Neural cell (in vitro differentiated cells): ENCODE results near the gene TBX18. TPM values are rescaled to one million over a fixed set of nuclear protein-coding genes. Genes with fewer than 3 reads are reported as not detected.

ENCODE experiments used
- H2AFZ ChIP-seq: fragments of 200-600, 300-800 bp; sonication (generic), shearing (Covaris generic); 2 replicates; pipeline ENCODE4 v1.6.0; 2014; ENCODE audit warnings: low read depth, mild to moderate bottlenecking, antibody characterized with exemption, low read length, moderate library complexity
- H3F3A ChIP-seq: fragments of 200-600 bp; shearing (Covaris generic); 2 replicates; pipeline ENCODE4 v1.6.1; 2016; ENCODE audit warnings: mild to moderate bottlenecking, moderate library complexity, mixed read lengths, antibody characterized with exemption, low read length; ENCODE audit not compliant: insufficient read depth, poor library complexity, severe bottlenecking
- H3K27ac ChIP-seq: fragments of 200-600, 300-800 bp; sonication (generic), shearing (Covaris generic); 2 replicates; pipeline ENCODE4 v1.5.1; 2014; ENCODE audit warnings: mild to moderate bottlenecking, low read length, moderate library complexity
- H3K27me3 ChIP-seq: fragments of 300-800, 200-600 bp; sonication (generic), shearing (Covaris generic); 2 replicates; pipeline ENCODE4 v1.6.0; 2014; ENCODE audit warnings: mild to moderate bottlenecking, low read depth, low read length, moderate library complexity; ENCODE audit not compliant: insufficient read depth
- H3K36me3 ChIP-seq: fragments of 300-800, 200-600 bp; sonication (generic), shearing (Covaris generic); 2 replicates; pipeline ENCODE4 v1.5.1; 2014; ENCODE audit warnings: mild to moderate bottlenecking, antibody characterized with exemption, low read length, moderate library complexity; ENCODE audit not compliant: insufficient read depth
- H3K4me2 ChIP-seq: fragments of 300-800, 200-600 bp; sonication (generic), shearing (Covaris generic); 2 replicates; pipeline ENCODE4 v1.6.0; 2014; ENCODE audit warnings: mild to moderate bottlenecking, low read length
- H3K4me3 ChIP-seq: fragments of 300-800, 200-600 bp; sonication (generic), shearing (Covaris generic); 2 replicates; pipeline ENCODE4 v1.5.1; 2014; ENCODE audit warnings: mild to moderate bottlenecking, low read length, moderate library complexity
- H3K79me2 ChIP-seq: fragments of 200-600 bp; shearing (Covaris generic); replicated peaks from 2 replicates; pipeline ENCODE4 v1.6.0; 2014; ENCODE audit warnings: mild to moderate bottlenecking, low read length, moderate library complexity; ENCODE audit not compliant: insufficient read depth
- H3K9ac ChIP-seq: fragments of 300-800, 200-600 bp; sonication (generic), shearing (Covaris generic); 2 replicates; pipeline ENCODE4 v1.6.1; 2016; ENCODE audit warnings: mild to moderate bottlenecking, low read length, mixed read lengths
- H3K9me2 ChIP-seq: fragments of 200-600 bp; shearing (Covaris generic); 2 replicates; pipeline ENCODE4 v1.6.1; 2016; ENCODE audit warnings: mild to moderate bottlenecking, low read length, mixed read lengths; ENCODE audit not compliant: insufficient read depth
- H3K9me3 ChIP-seq: fragments of 200-600, 300-800 bp; sonication (generic), shearing (Covaris generic); 2 replicates; pipeline ENCODE4 v1.6.1; 2016; ENCODE audit warnings: mild to moderate bottlenecking, mixed run types, low read length, moderate library complexity, mixed read lengths
- H4K20me1 ChIP-seq: fragments of 200-600 bp; shearing (Covaris generic); 2 replicates; pipeline ENCODE4 v1.6.1; 2016; ENCODE audit warnings: mild to moderate bottlenecking, mixed run types; ENCODE audit not compliant: insufficient read depth
- EP300 ChIP-seq: fragments of 450-650 bp; conservative IDR thresholded peaks from 2 replicates; pipeline ENCODE4 v1.6.1; 2014; ENCODE audit warnings: antibody characterized with exemption, mild to moderate bottlenecking, moderate library complexity; ENCODE audit not compliant: poor library complexity, severe bottlenecking
- EZH2 ChIP-seq: fragments of 200-600, 300-800 bp; shearing (Covaris generic), sonication (generic); IDR thresholded peaks from 2 replicates; pipeline ENCODE4 v1.6.1; 2014; ENCODE audit warnings: antibody characterized with exemption, low read length, borderline replicate concordance, mild to moderate bottlenecking; ENCODE audit not compliant: insufficient read depth, poor library complexity, severe bottlenecking
- POLR2AphosphoS5 ChIP-seq: IDR thresholded peaks from 2 replicates; pipeline ENCODE4 v1.6.1; 2012
- RAD21 ChIP-seq: fragments of 450-650 bp; conservative IDR thresholded peaks from 2 replicates; pipeline ENCODE4 v1.6.1; 2014; ENCODE audit warnings: antibody characterized with exemption, mild to moderate bottlenecking, moderate library complexity
- REST ChIP-seq: IDR thresholded peaks from 2 replicates; pipeline ENCODE4 v1.6.1; 2012; ENCODE audit warnings: borderline replicate concordance
- SMC3 ChIP-seq: fragments of 450-650 bp; conservative IDR thresholded peaks from 2 replicates; pipeline ENCODE4 v1.6.1; 2014; ENCODE audit warnings: antibody characterized with exemption, mild to moderate bottlenecking, moderate library complexity; ENCODE audit not compliant: poor library complexity
- TAF1 ChIP-seq: IDR thresholded peaks from 2 replicates; pipeline ENCODE4 v1.6.1; 2012; ENCODE audit warnings: low read depth
- polyA plus RNA-seq: library from polyadenylated mRNA; depleted of rRNA; stranded (reverse); fragments of >200 nt; gene quantifications from 2 replicates; pipeline ENCODE4 v1.2.3, GENCODE V29; 2014
- TF ChIP-seq, protein P1 (sequence below): fragments of 450-650 bp; IDR thresholded peaks from 2 replicates; pipeline ENCODE4 v1.5.1; 2014; ENCODE audit warnings: antibody characterized with exemption, mild to moderate bottlenecking, moderate library complexity; ENCODE audit not compliant: poor library complexity, severe bottlenecking

Gene TBX18
- polyA plus RNA-seq, 1 donor from 2014 or later, result not detected

DNA sequence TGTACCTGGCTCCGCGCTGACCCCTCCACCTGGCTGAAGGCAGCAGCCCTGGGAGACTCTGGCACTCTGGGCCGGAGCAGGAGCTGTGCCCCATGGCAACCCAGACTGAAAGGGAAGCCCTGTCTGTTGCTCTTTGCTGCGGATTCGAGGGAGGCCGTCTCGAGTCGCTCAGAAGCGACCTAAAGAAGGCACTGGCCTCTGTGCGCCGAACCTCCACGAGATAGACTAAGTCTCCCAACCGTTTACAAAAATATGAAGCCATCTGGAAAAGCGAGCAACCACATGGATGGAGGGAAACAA, 10.5 kb upstream of the TBX18 start:
- Histone ChIP-seq H3K4me2 (no peak overlapping the region), H3K27me3 (peaks cover 94% of the 10 kb centered on the region), H3K9me2 (no peaks in the 10 kb centered on the region), H3K36me3 (no peaks in the 10 kb centered on the region), H2AFZ (no peak overlapping the region), H3K4me3 (peak overlapping the region; percentile 79), H4K20me1 (no peaks in the 10 kb centered on the region), H3K27ac (no peak overlapping the region), H3K9ac (no peak overlapping the region), H3K9me3 (no peaks in the 10 kb centered on the region), H3F3A (no peaks in the 10 kb centered on the region), H3K79me2 (no peaks in the 10 kb centered on the region)
- TF ChIP-seq, protein P1, sequence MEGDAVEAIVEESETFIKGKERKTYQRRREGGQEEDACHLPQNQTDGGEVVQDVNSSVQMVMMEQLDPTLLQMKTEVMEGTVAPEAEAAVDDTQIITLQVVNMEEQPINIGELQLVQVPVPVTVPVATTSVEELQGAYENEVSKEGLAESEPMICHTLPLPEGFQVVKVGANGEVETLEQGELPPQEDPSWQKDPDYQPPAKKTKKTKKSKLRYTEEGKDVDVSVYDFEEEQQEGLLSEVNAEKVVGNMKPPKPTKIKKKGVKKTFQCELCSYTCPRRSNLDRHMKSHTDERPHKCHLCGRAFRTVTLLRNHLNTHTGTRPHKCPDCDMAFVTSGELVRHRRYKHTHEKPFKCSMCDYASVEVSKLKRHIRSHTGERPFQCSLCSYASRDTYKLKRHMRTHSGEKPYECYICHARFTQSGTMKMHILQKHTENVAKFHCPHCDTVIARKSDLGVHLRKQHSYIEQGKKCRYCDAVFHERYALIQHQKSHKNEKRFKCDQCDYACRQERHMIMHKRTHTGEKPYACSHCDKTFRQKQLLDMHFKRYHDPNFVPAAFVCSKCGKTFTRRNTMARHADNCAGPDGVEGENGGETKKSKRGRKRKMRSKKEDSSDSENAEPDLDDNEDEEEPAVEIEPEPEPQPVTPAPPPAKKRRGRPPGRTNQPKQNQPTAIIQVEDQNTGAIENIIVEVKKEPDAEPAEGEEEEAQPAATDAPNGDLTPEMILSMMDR, result peak; percentile 26
- no peak for TF ChIP-seq POLR2AphosphoS5

- Histone ChIP-seq H3K27me3 (peaks cover 100% of the 10 kb centered on the region), H3K27ac (no peak overlapping the region), H3K4me3 (peak overlapping the region; percentile 79), H3F3A (no peaks in the 10 kb centered on the region), H3K36me3 (no peaks in the 10 kb centered on the region), H3K9me3 (no peaks in the 10 kb centered on the region), H3K9ac (no peak overlapping the region), H3K9me2 (no peaks in the 10 kb centered on the region), H2AFZ (peak overlapping the region; percentile 19), H3K79me2 (no peaks in the 10 kb centered on the region), H4K20me1 (no peaks in the 10 kb centered on the region), H3K4me2 (peak overlapping the region; percentile 88)
- TF ChIP-seq EZH2, result peak; percentile 27
- TF ChIP-seq EP300, result no peak
- TF ChIP-seq TAF1, result no peak
- TF ChIP-seq REST, result no peak
- TF ChIP-seq RAD21, result peak; percentile 29
- TF ChIP-seq SMC3, result peak; percentile 56
- TF ChIP-seq, protein P1, result peak; percentile 56
These were observed 10.0 kb upstream of the TBX18 start for GRCh38 chr6:84774157-84774984.
